Measurements from ENCODE around the gene ZNF620.
A peak's percentile ranks its signal among the peaks of the same experiment; 100 is the strongest.
"Not testable (repeated sequence)": the region's sequence is repeated elsewhere in the genome, so short reads cannot be mapped to it uniquely, and the experiment has no call there.

ZNF620 gene

DNA sequence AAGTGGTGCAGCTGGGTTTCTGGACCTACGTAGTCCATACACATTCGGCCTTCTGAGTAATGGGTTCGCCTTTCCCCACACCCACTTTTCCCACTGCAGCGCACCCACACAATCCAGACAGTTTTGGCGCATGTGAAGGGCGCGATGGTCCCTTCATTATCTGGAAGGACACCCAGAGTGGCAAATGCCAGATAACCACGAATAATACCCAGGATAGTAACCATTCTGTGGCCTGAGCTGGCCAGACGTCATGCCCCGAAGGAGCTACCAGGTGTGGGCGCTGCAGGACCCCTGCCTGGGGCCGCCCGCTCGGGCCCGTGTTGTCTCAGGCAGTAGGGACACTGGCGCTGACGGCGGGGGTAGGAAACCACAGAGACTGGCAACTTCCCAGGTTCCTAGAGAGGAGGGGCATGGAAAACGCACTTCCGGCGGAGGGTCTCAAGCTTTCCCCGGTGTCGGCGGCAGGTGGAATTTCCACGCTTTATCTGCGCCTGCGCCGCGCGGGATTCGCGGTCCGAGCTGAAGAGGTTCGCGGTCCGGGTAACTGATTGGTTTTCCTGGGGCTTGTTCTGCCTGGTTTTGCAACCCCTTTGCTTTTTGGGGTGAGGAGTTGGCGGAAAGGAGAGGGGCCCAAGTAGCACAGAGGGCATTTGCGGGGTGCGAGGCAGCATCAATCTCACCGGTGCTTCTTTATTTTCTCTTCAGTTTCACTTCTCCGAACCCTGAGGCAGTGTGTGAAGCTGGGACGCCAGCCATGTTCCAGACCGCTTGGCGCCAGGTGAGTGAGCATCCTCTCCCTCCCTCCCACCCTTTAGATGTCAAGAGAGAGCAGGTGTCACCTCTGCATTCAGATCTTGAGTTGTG is at the start of gene ZNF620:
TSS of gene ZNF620 (plus strand) at position 441 of the 864 bp plus-strand sequence. CDS start at position 755, 314 bp downstream.
- peak; percentile 32 for DNase-seq (ENCODE audit: low read depth)

GRCh38 chr3:40456279-40456939 is 49.4 kb upstream of the ZNF620 start:
- no peak for DNase-seq (ENCODE audit: low read depth)

DNA sequence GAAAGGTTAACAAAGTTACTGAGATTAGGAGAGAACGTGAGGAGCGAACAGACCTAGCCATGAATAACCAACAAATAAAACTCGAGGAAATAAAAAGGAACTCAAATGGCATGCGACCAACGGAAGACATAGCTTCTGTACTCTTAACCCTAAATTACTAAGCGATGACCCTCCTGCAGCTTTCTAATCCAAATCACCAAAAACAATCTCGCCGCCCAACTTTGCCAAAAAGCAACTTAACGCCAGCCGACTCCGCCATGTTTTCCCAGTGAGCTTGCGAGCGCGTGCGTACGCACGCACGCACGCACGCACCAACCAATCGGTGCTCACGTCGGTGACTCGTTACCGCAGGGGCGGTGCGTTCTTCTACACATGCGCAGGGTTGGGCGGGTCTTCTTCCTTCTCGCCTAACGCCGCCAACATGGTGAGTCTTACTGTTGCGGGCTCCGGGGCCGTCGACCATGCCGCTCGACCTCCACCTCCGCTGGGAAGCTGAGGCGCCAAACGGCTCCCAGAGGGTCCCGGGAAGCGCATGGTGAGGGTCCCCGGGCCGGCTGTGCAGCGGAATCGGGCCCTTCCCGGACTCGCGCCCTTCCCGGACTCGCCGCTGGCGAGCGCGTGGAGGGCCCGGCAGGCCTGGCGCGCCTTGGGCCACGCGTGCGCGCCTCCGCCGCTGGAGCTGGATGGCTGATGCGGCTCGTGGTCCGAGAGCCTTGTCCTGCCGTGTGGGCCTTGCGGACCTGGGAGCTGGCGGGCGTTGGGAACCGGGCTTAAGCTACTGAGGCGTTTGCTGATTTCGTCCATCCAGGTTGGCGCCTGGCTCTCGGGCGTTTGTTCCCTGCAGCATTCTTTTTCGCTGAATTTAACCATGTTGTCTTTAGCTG is 48.7 kb upstream of the ZNF620 start, which contains the start of gene RPL14:
TSS of gene RPL14 (plus strand) at position 400 of the 884 bp plus-strand sequence. CDS start at position 533, 133 bp downstream.
- DNase-seq (ENCODE audit: low read depth), result peak; percentile 93

- DNase-seq (ENCODE audit: low read depth), result no peak
Measured at GRCh38 chr3:40458473-40458872, 47.4 kb upstream of the ZNF620 start.

DNA sequence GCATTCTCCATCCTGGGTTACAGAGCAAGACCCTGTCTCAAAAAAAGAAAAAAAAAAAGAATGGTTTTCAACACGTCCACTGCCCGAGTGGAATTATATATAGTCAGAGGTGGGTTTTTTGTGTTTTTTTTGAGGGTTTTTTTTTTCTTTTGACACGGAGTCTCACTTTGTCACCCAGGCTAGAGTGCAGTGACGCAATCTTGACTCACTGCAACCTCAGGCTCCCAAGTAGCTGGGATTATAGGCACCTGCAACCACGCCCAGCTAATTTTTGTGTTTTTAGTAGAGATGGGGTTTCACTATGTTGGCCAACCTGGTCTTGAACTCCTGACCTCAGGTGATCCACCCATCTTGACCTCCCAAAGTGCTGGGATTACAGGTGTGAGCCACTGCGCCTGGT is 45.4 kb upstream of the ZNF620 start:
- DNase-seq (ENCODE audit: low read depth), result not testable (repeated sequence)

DNA sequence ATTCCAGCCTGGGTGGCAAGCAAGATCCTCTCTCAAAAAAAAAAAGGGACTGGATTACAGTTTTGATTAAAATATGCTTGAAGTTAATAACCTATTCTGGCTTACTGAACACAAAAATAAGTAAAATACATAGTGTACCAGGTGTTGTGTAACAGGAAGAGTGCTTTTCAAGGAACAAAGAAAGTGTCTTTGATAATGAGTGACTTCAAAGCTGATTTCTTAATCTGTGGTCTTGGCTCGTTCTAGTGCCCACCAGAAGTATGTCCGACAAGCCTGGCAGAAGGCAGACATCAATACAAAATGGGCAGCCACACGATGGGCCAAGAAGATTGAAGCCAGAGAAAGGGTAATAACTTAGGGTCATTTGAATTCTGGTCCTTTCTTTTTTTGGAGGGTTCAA is 44.7 kb upstream of the ZNF620 start:
- DNase-seq (ENCODE audit: low read depth), result no peak

DNA sequence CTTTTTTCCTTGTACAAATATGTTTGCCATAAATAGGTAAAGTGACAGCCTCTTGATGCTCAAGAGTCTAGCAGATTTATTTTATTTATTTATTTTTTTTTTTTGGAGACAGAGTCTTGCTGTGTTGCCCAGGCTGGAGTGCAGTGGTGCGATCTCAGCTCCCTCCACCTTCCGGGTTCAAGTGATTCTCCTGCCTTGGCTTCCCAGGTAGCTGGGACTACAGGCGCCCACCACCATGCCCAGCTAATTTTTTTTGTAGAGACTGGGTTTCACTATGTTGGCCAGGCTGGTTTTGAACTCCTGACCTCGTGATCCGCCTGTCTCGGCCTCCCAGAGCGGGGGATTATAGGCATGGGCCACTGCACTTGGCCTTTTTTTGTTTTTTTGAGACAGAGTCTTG is 43.0 kb upstream of the ZNF620 start:
- not testable (repeated sequence) for DNase-seq (ENCODE audit: low read depth)

- no peak for DNase-seq (ENCODE audit: low read depth)
Measured at GRCh38 chr3:40463579-40463978, 42.3 kb upstream of the ZNF620 start.

DNA sequence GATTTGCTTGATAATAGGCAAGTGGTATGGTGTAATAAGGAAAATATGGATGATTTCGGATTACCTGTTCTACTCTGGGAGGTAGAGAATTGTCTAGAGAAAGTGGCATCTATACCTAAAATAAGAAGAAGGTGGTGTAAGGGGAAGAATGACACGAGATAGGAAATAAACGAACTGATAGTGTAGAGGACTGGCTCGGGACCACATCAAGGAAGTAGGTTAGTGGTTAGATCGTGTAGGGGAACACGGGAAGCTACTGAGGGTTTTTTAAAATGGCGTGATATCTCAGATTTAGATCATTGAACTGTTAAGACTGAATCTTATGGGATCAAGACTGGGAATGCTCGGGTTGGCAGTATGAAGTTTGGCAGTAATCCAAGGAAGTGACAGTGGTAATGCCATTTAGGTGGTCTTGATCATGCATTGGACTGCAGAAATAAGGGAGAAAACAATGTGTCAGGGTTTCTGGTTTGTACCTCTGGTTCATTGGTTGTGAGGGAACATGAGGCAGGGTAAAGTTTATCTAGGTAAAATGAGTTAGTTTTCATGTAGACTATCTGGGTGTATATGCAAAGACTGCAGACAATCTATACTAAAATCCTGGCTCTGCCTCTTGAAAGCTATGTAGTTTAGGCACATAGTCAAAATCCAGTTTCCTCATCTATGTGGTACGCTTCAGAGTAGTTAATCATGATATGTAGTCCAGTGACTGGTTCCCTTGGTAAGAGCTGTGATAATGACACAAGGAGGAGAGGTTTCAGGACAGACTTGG is 41.3 kb upstream of the ZNF620 start:
- no peak for DNase-seq (ENCODE audit: low read depth)

- DNase-seq (ENCODE audit: low read depth), result no peak
Measured at GRCh38 chr3:40465111-40465407, 40.8 kb upstream of the ZNF620 start.

DNA sequence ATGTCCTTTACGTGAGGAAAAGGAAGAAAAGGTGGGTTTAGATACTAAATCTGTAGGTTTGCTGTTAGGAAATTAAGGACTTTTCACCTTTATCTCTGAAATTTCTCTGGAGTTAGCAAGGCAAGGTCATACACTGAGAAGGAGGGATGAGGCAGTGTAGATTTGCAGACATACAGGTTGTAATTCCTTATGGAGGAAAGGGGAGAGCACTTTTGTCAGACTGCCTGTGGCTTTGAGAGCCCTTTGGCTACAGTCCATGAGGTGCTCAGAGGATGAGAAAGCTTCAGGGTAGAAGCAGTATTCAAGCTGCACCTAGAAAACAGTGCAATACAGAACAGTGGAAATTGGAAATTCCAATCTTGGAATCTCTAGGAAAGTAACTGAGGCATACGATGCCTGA is 40.4 kb upstream of the ZNF620 start:
- no peak for DNase-seq (ENCODE audit: low read depth)

DNA sequence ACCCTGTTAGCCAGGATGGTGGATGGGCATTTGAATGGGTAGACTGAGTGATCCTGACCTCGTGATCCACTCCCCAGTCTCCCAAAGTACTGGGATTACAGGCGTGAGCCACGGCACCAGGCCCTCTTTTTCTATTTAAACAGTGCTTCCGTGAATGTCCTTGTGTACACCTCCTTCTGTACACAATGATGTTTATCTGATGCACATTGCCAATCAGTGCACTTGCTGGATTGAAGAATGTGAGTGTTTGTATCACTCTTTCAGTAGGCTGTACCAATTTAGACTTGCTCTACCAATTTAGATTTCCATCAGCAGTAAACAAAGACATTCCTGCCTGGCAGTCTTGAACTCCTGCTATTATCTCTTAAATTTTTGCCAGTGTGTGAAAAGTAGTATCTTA is 37.8 kb upstream of the ZNF620 start:
- DNase-seq (ENCODE audit: low read depth), result no peak

DNA sequence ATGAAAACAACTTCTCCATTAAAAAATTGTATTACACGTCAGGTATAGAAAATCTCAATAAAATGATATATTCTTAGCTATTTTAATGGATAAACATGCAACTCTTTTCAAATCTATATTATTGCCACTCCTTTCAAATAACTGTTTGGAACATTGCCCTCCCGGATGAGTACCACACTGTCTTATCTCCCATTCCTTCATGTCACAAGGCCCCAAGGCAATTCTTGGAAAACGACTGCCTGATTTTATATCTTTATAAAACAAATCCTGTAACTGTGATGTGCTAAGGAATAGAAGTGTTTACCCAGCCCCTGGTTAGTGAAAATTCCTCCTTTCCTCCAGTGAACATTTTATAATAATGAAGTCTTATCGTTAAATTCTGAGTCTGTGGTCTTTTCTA is 35.1 kb upstream of the ZNF620 start:
- DNase-seq (ENCODE audit: low read depth), result no peak

DNA sequence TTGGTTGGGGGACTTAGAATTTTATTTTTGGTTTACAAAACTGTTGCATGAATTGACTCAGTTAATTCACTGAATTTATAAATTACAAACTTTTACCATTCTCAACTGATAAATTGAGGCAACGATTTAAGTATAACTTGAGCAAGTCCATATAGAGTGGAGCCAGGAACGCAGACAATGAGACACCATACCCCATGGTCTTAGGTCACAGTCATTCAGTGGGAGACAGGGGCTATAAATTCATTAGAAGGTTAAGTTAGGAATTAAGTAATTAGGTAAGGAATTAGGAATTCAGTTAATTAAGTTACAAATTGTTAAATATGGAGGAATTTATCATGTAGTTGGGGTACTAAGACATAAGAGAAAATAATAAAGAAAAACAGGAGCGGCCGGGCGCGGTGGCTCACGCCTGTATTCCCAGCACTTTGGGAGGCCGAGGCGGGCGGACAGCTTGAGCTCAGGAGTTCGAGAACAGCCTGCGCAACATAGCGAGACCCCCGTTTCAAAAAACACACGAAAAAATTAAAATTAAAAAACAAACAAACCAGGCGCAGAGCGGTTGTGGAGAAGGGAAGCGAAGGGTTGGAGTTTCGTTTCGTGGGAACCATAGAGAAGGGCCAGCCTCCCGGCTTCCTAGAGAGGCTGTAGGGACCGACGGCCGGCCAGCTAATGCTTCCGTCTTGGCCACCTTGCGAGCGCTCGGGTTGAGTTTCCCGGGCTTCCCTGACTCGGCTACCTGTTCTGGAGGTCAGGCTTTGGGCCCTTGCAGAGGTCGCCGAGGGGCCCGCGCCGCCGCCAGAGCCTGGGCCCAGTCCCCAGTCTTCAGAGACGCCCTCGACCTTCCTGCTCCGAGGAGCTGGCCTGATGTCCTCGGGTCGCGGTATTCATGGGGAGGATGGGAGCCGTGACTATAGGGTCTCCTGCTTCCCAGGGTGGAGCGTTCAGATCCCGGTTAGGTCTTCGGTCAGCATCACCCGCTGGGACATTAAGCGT is 29.1 kb upstream of the ZNF620 start, which contains the start of gene ZNF619:
TSS of gene ZNF619 (plus strand) at position 645 of the 993 bp plus-strand sequence. CDS start 858 bp downstream, outside the sequence.
- peak; percentile 27 for DNase-seq (ENCODE audit: low read depth)

DNA sequence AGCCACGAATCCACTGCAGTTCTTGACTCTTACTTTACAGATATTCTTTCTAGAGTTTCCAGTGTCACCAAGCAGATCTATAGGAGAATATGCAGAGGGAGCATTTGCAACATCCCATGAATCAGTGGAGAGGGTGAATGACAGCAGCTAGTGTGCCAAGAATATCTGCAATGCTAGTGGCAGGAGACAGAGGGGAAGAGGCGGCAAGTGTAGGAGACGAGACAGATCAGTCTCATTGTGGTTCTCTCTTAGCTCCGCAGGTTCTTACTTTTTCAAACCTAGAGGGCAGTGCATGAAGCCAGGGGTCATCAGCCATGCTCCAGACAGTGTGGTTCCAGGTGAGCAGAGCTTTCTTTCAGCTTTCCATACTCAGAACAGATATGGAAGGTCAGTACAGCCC is 28.2 kb upstream of the ZNF620 start:
- DNase-seq (ENCODE audit: low read depth), result no peak

DNA sequence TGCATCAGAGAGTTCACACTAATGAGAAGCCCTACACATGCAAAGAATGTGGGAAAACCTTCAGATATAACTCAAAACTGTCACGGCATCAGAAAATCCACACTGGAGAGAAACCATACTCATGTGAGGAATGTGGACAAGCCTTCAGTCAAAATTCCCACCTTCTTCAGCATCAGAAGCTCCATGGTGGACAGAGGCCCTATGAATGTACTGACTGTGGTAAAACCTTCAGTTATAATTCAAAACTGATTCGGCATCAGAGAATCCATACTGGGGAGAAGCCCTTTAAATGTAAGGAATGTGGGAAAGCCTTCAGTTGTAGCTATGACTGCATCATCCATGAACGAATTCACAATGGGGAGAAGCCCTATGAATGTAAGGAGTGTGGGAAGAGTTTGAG is 18.7 kb upstream of the ZNF620 start:
- no peak for DNase-seq (ENCODE audit: low read depth)

DNA sequence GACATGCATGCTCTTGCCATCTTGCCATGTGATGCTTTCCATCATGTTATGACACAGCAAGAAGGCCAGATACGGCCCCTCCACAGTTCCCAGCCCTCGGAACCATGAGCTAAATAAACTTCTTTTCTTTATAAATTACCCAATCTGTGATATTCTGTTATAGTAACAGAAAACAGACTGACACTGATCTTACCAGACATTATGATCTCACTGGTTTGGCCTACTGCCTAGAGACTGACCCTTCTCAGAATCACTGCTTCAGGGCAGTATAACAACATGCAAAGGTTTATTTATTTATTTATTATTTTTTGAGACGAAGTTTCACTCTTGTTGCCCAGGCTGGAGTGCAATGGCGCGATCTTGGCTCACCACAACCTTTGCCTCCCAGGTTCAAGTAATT is 14.9 kb upstream of the ZNF620 start:
- no peak for DNase-seq (ENCODE audit: low read depth)

DNA sequence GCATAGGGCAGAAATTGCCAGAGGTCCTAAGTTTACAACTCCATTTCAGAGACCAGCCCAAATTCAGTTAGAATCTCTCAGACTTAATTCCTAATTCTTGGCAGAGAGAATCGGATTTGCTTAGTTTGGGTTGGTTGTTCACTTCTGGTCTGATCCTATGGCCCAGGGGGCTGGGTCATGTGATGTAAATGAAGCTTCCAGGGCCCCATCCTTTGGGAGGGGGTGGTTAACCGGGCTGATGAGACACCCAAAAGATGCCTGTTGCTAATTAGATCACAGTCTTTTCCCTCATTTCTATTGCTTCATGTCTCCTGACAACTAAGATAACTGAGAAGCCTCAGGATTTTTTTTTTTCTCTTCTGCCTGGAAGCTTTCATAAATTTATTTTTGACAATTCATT is 11.1 kb upstream of the ZNF620 start:
- no peak for DNase-seq (ENCODE audit: low read depth)

- no peak for DNase-seq (ENCODE audit: low read depth)
Measured at GRCh38 chr3:40497288-40497687, 8.6 kb upstream of the ZNF620 start.

DNA sequence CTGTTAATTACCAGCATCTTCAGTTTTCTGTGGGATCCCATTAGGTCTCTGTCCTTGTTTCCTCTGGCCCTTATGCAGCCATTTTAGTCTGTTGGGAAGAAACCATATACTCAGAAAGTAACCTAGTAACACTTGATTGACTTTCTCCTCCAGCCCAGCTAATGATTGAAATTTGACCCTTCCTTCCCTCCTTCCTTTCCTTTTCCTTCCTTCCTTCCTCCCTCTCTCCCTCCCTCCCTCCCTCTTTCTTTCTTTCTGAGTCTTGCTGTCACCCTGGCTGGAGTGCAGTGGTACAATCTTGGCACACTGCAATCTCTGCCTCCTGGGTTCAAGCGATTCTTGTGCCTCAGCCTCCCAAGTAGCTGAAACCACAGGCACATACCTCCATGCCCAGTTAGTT is 5.9 kb upstream of the ZNF620 start:
- DNase-seq (ENCODE audit: low read depth), result no peak
